Loucy (cell line): Measurements from ENCODE around the gene JPH2.

ENCODE experiments used
- H2AFZ ChIP-seq: fragments of 200-600 bp; sonication (generic); 2 replicates; pipeline ENCODE4 v1.6.0; 2016; ENCODE audit warnings: antibody characterized with exemption, mild to moderate bottlenecking, low read length, moderate library complexity
- H3F3A ChIP-seq: fragments of 200-600 bp; 2 replicates; pipeline ENCODE4 v1.6.0; 2016; ENCODE audit warnings: antibody characterized with exemption, low read depth, mild to moderate bottlenecking
- H3K27me3 ChIP-seq: fragments of 200-600 bp; sonication (generic); 2 replicates; pipeline ENCODE4 v1.6.1; 2014; ENCODE audit warnings: low read length, mild to moderate bottlenecking; ENCODE audit not compliant: insufficient read depth, poor library complexity, severe bottlenecking
- H3K36me3 ChIP-seq: fragments of 200-600 bp; sonication (generic); 2 replicates; pipeline ENCODE4 v1.6.1; 2016; ENCODE audit warnings: low read length; ENCODE audit not compliant: insufficient read depth
- H3K4me1 ChIP-seq: fragments of 200-600 bp; sonication (generic); 2 replicates; pipeline ENCODE4 v1.5.1; 2014; ENCODE audit warnings: low read length, mild to moderate bottlenecking; ENCODE audit not compliant: insufficient read depth, poor library complexity, severe bottlenecking
- H3K4me2 ChIP-seq: fragments of 200-600 bp; sonication (generic); 2 replicates; pipeline ENCODE4 v1.6.0; 2014; ENCODE audit warnings: antibody characterized with exemption, low read length, low read depth, mild to moderate bottlenecking; ENCODE audit not compliant: poor library complexity, severe bottlenecking
- H3K4me3 ChIP-seq: fragments of 200-600 bp; sonication (generic); 2 replicates; pipeline ENCODE4 v1.5.1; 2014; ENCODE audit warnings: low read length, mild to moderate bottlenecking, mixed read lengths; ENCODE audit not compliant: poor library complexity, severe bottlenecking
- H3K79me2 ChIP-seq: fragments of 200-600 bp; sonication (generic); 2 replicates; pipeline ENCODE4 v1.6.1; 2014; ENCODE audit warnings: low read length; ENCODE audit not compliant: insufficient read depth
- H3K9ac ChIP-seq: fragments of 200-600 bp; sonication (generic); 2 replicates; pipeline ENCODE4 v1.6.0; 2014; ENCODE audit warnings: mild to moderate bottlenecking, low read depth, low read length, moderate library complexity; ENCODE audit not compliant: poor library complexity, severe bottlenecking
- H3K9me2 ChIP-seq: fragments of 200-600 bp; sonication (generic); replicated peaks from 2 replicates; pipeline ENCODE4 v1.6.1; 2016; ENCODE audit warnings: low read depth, low read length, mixed read lengths
- H3K9me3 ChIP-seq: fragments of 200-600 bp; sonication (generic); 2 replicates; pipeline ENCODE4 v1.6.1; 2014; ENCODE audit warnings: mild to moderate bottlenecking, antibody characterized with exemption, low read length, low read depth; ENCODE audit not compliant: insufficient read depth
- H4K20me1 ChIP-seq: fragments of 200-600 bp; sonication (generic); 2 replicates; pipeline ENCODE4 v1.6.0; 2014; ENCODE audit warnings: antibody characterized with exemption, low read length, mild to moderate bottlenecking; ENCODE audit not compliant: insufficient read depth, poor library complexity, severe bottlenecking
- EZH2phosphoT487 ChIP-seq: fragments of 200-600 bp; IDR thresholded peaks from 2 replicates; pipeline ENCODE4 v1.6.1; 2018; ENCODE audit warnings: antibody characterized with exemption, mild to moderate bottlenecking, moderate library complexity, borderline replicate concordance
- TF ChIP-seq, protein P1 (sequence below): fragments of 200-600 bp; sonication (generic); conservative IDR thresholded peaks from 2 replicates; pipeline ENCODE4 v1.5.1; 2014; ENCODE audit warnings: mild to moderate bottlenecking, antibody characterized with exemption, low read length

Gene JPH2

DNA sequence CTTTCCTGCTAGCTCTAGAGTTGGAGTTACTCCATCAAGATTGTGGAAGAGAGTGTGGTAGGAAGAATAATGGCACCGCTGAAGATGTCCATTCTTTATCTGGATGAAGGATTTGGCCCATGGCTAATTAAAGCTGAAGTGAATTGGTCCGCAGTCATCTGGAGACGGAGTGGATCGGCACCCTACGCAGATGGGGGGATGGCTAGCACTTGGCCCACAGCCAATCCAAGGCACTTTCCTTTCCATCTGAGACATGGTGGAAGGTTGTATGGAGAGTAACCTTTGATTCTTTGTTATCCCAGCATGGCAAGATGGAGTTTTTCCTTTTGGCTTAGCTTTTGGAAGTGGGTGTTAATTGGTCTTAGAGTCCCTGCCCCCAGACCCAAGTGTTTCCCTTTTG lies 88.3 kb downstream of the JPH2 start:
- no peak overlapping the region for H3K9ac ChIP-seq
- H3K36me3 ChIP-seq: no peaks in the 10 kb centered on the region
- no peaks in the 10 kb centered on the region for H3K9me2 ChIP-seq
- H2AFZ ChIP-seq: no peak overlapping the region
- no peaks in the 10 kb centered on the region for H3F3A ChIP-seq
- H3K4me3 ChIP-seq: no peak overlapping the region
- no peaks in the 10 kb centered on the region for H3K79me2 ChIP-seq
- no peaks in the 10 kb centered on the region for H3K27me3 ChIP-seq
- H4K20me1 ChIP-seq: no peaks in the 10 kb centered on the region
- H3K9me3 ChIP-seq: no peaks in the 10 kb centered on the region
- no peaks in the 10 kb centered on the region for H3K4me1 ChIP-seq
- no peak overlapping the region for H3K4me2 ChIP-seq
- TF ChIP-seq, protein P1, sequence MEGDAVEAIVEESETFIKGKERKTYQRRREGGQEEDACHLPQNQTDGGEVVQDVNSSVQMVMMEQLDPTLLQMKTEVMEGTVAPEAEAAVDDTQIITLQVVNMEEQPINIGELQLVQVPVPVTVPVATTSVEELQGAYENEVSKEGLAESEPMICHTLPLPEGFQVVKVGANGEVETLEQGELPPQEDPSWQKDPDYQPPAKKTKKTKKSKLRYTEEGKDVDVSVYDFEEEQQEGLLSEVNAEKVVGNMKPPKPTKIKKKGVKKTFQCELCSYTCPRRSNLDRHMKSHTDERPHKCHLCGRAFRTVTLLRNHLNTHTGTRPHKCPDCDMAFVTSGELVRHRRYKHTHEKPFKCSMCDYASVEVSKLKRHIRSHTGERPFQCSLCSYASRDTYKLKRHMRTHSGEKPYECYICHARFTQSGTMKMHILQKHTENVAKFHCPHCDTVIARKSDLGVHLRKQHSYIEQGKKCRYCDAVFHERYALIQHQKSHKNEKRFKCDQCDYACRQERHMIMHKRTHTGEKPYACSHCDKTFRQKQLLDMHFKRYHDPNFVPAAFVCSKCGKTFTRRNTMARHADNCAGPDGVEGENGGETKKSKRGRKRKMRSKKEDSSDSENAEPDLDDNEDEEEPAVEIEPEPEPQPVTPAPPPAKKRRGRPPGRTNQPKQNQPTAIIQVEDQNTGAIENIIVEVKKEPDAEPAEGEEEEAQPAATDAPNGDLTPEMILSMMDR: no peak
- no peak for TF ChIP-seq EZH2phosphoT487

DNA sequence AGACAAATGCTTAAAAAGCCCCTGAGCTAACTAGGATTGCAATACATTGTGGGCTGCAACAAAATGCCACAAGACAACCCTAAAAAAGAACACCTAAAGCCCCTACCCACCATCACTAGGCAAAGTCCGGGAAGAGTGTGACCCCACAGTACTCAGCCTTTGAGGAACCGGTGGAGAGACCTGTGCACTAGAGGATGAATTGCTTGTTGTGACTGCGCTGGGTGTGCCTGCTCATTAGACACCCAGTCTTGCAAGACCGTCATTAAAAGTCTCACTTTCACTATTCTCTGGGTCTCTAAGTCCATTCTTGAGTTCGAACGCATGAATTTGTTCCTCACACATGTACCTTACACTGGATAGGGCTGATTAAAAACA lies 88.7 kb downstream of the JPH2 start:
- Histone ChIP-seq H4K20me1 (no peaks in the 10 kb centered on the region), H3K4me3 (no peak overlapping the region), H3K4me2 (no peak overlapping the region)

GRCh38 chr20:44097521-44098255 lies 89.3 kb downstream of the JPH2 start:
- H3K27me3 ChIP-seq: no peaks in the 10 kb centered on the region

More for the DNA sequence above, 88.7 kb downstream of the JPH2 start:
- H3K9me2 ChIP-seq: no peaks in the 10 kb centered on the region
- no peak overlapping the region for H2AFZ ChIP-seq
- no peaks in the 10 kb centered on the region for H3F3A ChIP-seq
- no peak overlapping the region for H3K9ac ChIP-seq
- TF ChIP-seq, protein P1: no peak
- TF ChIP-seq EZH2phosphoT487: no peak
- H3K79me2 ChIP-seq: no peaks in the 10 kb centered on the region
- H3K36me3 ChIP-seq: no peaks in the 10 kb centered on the region
- H3K27me3 ChIP-seq: no peaks in the 10 kb centered on the region
- H3K9me3 ChIP-seq: no peaks in the 10 kb centered on the region
- no peaks in the 10 kb centered on the region for H3K4me1 ChIP-seq

More at GRCh38 chr20:44097521-44098255, 89.3 kb downstream of the JPH2 start:
- Histone ChIP-seq H3F3A (no peaks in the 10 kb centered on the region), H3K4me3 (no peak overlapping the region), H3K79me2 (no peaks in the 10 kb centered on the region), H3K4me1 (no peaks in the 10 kb centered on the region), H3K9ac (no peak overlapping the region), H4K20me1 (no peaks in the 10 kb centered on the region), H2AFZ (no peak overlapping the region), H3K9me2 (no peaks in the 10 kb centered on the region), H3K36me3 (no peaks in the 10 kb centered on the region), H3K4me2 (no peak overlapping the region), H3K9me3 (no peaks in the 10 kb centered on the region)
- TF ChIP-seq EZH2phosphoT487: no peak
- TF ChIP-seq, protein P1: no peak
